ENCODE data around the gene MRC2. TPM values are rescaled to one million over a fixed set of nuclear protein-coding genes. Genes with fewer than 3 reads are reported as not detected.
A peak's percentile ranks its signal among the peaks of the same experiment; 100 is the strongest.

The MRC2 gene
- total RNA-seq, 1 donor from 2014 or later, result 28.9 TPM

DNA sequence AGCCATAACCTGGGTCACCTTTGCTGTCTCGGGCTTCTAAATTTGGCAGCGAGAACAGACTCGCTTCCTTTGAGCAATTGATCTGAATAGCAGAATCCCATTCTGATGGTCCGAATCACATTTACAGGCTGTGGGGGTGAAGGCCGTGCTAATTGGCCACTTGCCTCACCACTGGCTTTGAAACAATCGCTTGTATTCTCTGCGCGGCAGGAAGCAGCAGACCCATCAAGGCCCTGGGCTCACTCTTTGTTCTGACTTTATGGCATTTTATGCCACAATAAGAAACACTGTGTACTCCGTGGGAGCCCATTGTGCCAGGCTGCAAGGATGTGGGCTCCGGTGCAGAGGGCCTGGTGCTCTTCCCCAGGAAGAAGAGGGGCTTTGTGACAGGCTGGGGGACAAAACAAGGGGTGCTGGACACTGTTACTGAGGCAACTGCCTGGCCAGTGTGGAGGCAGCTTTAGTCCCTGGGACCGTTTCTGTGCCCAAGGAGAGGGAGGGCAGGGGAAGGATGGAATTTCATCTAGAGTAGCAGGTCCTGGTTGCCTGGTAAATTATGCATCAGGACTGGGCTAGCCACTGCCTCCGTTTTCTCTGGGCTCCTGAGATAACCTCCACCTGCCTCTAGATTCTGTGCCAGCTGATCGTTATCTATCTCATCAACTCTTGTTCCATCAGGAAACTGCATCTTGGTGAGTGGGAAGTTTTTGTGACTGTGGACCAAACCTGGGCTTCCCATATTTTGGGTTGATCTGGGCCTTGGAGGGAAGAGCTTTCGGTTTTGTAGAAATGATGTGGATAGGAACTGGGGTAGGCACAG, 78.5 kb downstream of the MRC2 start:
- intact Hi-C loops (cut with DNase I), result loop anchor here (10.0 kb wide), 1 partner anchor 189 kb away; no protein-coding TSS in a partner anchor
- DNase-seq (ENCODE audit: low spot score), result peak; percentile 71

DNA sequence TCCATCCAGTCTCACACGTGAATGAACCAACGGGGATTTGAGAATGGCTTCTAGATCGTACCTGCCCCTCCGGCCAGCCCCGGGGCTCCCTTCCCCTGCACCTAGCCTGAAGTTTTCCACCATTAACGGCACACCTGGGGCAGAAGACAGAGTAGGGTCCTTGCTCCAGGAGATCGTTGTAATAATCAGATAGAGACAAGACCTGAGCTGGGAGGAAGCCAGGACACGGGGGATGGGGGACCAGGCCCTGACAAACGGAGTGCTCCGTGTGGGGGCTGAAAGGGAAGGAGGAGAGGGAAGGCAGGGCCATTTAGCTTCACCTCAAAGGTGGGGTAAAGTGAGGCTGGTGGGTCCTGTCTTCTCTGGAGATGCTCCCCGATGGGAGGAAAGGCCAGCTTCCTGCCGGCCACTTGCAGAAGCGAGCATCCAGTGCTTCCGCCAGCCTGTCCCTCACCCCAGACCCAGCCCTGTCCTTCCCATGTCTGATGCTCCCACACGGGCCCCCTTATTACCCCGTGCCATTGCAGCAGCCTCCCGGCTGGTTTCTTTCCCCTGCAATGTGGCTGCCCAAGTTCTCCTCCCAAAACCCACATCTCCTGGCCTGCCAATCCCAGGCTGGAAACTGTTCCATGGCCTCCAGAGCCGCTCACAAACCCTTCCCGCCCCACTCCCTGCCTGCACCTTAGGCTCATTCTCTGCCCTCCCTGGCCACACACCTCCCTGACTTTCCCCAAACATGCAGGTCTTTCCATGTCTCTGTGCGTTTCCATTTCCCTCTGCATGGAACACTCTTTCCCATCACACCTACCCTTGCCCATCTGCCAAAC, 79.3 kb downstream of the MRC2 start:
- peak; percentile 69 for DNase-seq (ENCODE audit: low spot score)
- intact Hi-C loops (cut with DNase I), result loop anchor here (10.0 kb wide), 1 partner anchor 188 kb away; no protein-coding TSS in a partner anchor

DNA sequence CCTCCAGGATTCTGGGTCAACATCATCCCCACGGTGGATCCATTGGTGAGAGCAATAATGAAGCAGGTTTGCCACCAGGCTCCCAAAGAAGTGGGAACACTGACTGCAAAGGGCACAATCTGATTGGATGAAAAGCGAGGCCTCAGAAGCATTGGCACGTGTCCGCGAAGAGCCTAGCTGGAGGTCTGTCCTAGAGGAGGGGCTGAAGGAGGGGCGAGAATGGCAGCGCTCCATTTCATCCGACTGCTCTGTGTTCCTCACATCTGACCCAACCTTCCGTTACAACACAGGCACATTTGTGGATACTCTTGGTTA, 79.9 kb downstream of the MRC2 start:
- DNase-seq (ENCODE audit: low spot score), result peak; percentile 63
- intact Hi-C loops (cut with DNase I), result loop anchor here (10.0 kb wide), 1 partner anchor 187 kb away; no protein-coding TSS in a partner anchor

DNA sequence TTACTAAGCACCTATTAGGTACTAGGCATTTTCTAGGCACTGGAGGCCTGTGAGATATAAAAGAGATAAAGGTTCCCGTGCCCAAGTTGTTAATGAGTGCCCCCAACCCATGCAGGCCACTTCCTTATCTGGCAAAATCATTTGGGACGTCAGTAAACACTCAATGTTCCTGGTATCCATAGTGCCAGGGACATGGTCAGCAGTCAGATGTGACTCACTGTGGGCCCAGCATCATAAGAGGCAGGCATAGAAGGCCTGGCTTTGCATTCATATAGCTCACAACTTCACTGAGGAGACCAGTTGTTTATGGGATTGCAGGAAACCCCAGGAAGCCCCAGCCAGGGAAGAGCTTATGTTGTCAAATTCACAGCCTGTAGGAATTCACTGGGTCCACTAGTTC, 81.1 kb downstream of the MRC2 start:
- peak; percentile 63 for DNase-seq (ENCODE audit: low spot score)
- intact Hi-C loops (cut with DNase I), result loop anchor here (10.0 kb wide), 1 partner anchor 186 kb away; no protein-coding TSS in a partner anchor

DNA sequence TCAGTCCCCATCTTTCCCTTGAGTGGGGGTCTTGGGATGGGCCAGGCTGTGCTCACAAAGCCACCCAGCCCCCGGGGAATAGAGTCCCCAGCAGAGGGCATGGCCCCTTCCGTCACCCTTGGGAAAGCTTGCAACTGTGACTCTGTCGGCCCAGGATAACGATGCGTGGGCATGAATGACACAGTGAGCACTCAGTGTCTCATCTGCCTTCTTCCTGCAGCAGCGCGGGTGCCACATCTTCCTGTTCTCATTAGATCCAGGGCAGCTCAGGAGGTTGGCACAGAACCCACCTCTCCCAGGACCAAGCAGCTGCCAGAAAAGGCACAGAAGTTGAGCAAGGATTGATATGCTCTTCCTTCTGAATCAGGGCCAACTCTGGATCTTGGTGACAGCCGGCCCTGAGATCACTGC, 84.7 kb downstream of the MRC2 start:
- peak; percentile 60 for DNase-seq (ENCODE audit: low spot score)
- intact Hi-C loops (cut with DNase I), result no loop called here

DNA sequence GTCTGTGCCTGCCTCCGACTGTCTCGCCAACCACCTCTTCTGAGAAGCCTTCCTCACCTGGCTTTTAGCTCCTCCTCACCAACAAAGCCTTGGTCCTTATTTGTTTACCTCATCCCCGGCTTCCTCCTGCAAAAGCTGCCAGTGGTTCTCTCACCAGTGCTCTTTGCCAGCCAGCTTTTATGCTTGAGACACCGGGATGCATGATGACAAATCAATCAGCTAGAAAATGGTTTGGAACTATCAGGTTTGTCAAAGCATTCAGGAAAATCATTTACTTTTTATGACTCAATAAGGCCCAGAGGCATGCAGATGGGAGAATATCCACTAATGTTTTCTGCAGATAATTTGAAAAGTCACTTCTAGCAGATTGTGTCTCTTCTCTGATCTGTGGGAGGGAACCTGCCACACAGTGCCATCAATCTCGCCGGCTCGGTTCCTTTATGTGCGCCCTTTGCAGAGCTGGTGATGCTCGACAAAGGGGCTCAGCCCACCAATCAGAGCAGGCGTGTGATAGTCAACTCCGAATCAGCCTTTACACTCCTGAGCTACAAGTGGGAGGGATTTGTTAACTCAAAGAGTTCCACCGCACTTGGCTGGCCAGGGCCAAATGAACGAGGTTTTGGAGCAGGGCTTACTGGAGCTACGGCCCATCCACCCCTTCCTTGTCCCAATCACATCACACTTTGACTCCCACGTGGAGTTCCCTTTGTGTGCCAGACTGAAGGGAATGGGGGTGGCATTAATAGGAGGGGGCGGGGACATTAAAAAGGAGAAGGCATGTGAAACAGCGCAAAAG, 85.8 kb downstream of the MRC2 start:
- peak; percentile 61 for DNase-seq (ENCODE audit: low spot score)
- intact Hi-C loops (cut with DNase I), result no loop called here

DNA sequence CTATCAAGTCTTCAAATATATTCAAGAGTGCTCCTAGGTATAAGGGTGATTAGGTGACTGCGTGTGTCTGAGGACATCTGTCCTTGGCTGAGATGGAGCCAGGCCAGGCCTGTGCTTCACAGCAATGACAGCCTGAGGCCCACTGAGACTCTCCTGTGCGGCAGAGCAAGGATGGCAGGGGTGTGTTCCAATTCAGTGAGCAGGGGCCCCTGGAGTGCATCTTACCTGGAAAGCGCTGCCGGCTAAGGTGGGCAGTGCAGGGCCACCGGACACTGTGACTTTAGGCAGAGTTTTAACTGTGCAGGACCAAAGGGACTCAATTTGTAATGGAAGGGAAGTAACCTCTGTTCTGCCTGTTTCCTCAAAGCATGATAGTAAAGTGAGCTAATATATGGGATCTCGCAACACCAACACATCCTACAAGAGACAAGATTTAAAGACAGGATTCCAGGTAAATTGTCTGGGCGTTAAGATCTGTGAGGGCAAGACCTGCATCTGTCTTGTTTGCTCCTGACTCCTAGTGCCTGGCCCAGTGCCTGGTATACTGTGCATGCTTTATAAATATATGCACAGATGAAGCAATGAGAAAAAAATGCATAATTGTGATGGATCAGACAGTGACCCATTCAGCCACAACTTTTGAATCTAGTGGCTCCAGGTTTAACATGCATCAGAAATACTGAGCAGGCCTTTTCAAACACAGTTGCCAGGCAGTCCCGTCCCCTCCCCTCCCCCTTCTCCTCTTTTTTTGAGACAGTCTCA, 86.7 kb downstream of the MRC2 start:
- intact Hi-C loops (cut with DNase I), result no loop called here
- DNase-seq (ENCODE audit: low spot score), result peak; percentile 36

DNA sequence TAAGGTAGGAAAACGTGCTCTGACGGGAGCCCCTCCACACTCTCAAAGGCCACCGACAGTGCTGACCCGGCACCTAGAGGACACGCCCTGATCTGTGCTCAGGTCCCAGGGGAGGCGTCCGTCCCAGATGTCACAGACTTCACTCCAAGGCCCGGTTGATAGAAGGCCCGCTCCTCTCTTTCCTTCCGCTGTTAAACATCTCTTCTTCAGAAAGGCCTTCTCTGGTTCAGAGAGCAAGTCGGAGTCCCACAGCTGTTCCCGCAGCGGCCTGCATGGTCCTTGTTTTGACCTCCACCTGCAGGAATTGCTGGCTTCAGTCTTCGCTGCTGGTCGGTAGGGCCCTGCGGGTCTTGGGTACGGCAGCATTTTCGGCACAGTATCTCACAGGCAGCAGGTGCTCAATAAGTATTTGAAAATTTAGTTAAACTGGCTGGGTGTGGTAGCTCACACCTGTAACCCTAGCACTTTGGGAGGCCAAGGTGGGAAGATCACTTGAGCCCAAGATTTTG, 88.5 kb downstream of the MRC2 start:
- intact Hi-C loops (cut with DNase I), result no loop called here
- peak; percentile 58 for DNase-seq (ENCODE audit: low spot score)

DNA sequence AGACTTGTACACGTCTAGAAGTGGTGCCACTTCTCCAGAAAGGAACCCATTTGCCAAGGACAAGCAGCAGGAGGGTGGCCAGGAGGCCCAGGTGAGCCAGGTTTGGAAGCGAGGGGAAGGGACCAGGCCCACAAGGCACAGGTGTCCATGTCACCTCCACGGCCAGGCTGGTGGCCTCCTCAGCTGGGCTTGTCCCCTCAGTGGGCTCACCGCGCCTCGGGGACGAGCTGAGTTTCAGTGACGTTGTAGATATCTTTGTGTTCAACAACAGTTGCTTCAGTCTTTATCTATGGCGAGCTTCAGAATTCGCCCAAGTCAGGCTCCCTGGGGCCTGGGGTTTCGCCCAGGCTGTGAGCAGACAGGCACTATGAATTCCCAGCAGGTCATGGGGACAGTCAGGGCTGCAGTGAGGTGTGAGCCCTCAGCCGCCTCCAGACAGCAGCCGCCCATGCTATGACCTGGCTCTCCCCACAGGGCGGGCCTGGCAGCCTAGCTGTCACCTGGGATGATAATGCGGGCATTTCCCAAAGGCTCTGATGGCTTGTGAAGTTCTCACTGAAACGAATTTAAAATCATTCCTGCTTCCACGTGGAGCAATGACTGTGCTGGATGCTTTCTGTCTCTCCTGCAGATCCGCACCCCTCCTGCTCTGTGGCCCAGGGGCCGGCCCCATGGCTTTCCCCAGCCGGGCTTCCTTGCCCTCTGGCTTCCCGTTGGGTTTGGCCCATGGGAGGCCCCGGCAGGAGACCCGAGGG, 89.5 kb downstream of the MRC2 start:
- intact Hi-C loops (cut with DNase I), result no loop called here
- peak; percentile 22 for DNase-seq (ENCODE audit: low spot score)

DNA sequence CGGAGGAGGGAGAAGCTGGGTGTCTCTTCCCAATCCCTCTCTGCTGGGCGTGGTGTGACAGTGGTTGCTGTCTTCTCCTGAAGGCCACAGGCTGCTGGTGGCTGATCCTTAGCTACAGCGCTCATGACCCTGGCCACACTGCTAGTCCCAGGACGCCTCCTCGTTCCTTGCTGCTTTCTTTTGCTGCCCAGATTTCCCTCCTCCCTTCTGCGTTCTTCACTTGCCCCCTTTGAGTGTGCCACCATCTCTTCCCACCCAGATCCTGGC, 90.1 kb downstream of the MRC2 start:
- intact Hi-C loops (cut with DNase I), result no loop called here
- no peak for DNase-seq (ENCODE audit: low spot score)

DNA sequence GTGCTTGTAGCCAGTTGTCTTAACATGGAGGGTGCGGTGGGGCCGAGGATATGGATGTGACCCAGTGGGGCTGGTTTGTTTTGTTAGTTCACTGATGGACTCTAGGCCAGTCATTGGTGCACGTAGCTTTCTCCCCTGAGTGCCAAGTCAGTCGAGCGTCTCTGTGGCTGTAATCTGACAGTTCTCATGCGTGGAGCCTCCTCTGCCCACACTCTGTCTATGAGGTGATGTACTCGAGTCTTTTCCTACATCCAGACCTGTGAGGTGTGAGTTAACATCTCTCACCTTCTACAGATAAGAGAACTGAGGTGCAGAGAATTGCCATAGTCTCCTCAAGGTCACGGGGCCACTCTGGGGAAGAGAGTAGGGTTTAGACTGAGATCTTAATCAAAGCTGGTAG, 90.4 kb downstream of the MRC2 start:
- intact Hi-C loops (cut with DNase I), result no loop called here
- peak; percentile 33 for DNase-seq (ENCODE audit: low spot score)

DNA sequence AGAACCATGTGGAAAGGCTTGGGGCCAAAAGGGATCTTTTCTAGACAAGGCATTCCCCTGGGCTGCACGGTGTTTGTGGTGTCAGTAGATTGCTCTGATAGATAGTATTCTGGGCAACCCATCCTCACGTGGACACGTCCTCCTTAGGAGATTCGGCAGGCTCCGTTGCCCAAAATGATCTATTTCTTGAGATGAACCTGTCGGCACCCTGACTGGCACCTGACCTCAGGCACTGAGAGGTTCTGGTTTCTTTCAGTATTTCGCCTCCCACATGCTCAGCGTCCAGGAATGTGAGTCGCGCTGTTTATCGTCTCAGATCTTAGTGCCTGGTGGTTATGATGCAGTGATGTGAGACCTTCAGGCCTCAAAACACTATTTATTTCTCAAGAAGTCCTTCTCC, 91.0 kb downstream of the MRC2 start:
- intact Hi-C loops (cut with DNase I), result no loop called here
- DNase-seq (ENCODE audit: low spot score), result no peak

DNA sequence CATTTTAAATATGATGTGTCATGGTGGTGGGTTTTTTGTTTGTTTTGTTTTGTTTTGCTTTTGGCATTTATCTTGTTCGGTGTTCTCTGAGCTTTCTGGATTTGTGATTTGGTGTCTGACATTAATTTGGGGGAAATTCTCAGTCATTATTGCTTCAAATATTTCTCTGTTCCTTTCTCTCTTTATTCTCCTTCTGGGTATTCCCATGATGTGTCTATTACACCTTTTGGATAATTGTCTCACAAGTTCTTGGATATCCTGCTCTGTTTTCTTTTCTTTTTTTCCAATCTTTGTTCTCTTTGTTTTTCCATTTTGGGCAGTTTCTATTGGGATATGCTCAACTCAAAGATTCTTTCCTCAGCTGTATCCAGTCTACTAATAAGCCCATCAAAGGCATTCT, 92.1 kb downstream of the MRC2 start:
- no peak for DNase-seq (ENCODE audit: low spot score)
- intact Hi-C loops (cut with DNase I), result no loop called here

DNA sequence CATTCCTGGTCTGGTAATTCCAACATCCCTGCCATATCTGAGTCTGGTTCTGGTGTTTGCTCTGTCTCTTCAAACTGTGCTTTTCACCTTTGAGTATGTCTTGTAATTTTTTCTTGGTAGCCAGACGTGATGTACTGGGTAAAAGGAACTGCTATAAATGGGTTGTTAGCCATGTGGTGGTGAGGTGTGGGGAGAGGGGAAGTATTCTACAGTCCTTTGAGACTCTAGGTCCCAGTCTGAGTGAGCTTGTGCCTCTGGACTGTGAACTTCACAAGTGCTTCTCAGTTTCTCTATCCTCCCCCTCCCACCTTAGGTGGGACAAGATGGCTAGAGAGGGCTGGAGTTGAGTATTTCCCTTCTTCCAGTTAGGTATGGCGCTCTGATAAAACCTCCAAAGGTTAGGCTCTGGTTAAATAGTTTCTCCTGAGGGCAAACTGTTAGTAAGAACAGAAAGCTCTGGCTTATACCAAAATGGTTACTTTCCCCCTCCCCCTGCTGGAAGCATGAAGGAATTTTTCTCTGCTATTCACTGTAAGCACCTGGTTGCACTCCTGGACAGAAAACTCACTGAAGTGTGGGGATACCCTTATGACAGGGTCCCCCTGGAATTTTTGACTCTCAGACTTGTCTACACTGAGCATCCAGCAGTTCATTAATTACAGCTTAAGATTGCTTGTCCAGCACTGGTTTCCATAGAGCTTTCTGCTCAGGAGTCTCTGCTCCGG, 92.8 kb downstream of the MRC2 start:
- peak; percentile 6 for DNase-seq (ENCODE audit: low spot score)
- intact Hi-C loops (cut with DNase I), result no loop called here

DNA sequence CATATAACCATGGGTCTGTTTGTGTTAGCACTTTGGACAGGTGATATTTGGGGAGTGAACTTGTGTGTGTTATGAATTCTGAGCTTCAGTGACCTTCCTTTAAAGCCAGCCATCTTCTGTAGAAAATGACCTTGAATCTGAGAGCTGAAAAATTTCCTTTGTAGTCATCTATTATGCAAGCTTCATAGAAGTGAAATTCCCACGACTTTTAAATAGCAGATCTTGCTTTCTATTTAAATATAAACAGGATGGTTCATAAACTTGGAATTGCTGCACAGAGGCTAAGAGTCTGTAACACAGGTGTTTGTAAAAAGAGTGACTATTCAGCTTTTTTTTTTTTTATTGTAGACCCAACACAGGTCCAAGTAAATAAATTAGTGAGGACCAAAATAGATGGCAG, 95.2 kb downstream of the MRC2 start:
- DNase-seq (ENCODE audit: low spot score), result no peak
- intact Hi-C loops (cut with DNase I), result no loop called here

DNA sequence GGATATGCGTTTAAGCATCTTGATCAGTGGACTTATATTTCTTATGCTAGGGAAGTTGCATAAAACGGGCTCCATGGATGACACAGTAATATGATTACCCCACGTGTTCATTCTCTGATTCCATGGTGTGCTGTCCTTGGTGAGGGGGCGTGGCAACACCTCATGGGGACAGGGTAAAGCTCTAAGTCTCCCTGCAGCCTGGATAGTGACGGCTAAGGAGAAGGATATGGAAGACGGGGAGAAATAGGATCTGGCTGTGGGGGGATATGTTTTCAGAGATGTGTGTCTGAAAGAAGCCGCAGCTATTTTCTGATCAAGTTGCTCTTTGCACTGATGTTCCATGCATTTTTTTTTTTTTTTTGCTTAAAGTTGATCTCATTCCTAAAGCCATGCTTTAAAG, 96.4 kb downstream of the MRC2 start:
- DNase-seq (ENCODE audit: low spot score), result no peak
- intact Hi-C loops (cut with DNase I), result no loop called here

DNA sequence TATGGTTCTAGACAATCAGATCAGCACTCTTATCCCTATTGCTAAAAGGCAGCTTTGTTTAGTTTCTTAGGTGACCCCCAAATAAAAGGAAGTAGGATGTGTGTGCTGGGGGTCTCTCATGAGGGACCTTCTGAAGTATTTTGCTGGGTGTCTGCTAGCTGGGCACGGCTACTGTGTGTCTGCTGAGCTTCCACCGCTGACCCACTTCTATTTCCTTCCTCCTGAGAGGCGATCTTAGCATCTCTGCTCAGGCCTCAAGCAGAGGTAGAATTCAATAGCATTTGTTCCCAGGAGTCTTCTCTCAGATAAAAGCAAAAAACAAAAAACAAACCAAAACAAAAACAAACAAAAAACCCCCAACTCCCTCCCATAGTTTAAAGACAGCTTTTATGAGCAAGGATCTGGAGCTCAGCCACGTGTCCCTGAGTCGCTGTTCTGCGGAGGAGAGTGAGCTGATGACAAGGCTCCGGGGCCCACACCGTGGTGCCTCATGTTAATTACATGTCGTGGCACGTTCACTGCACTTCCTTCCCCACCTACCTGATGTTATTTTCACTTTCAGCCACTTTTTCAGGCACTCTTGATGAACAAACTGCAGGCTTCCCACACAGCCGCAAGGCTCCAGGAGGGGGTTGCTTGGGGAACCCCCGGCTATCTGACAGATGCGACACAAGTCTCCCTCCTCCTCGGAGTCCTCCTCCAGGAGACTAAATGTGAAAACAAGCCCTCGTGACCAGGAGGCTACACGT, 97.1 kb downstream of the MRC2 start:
- DNase-seq (ENCODE audit: low spot score), result peak; percentile 73
- intact Hi-C loops (cut with DNase I), result no loop called here

Measured in cardiac septum (tissue), 1 donor.